Testis (tissue), 3 donors: ENCODE data around the gene PRR9. TPM values are rescaled to one million over a fixed set of nuclear protein-coding genes. Genes with fewer than 3 reads are reported as not detected.
A peak's percentile ranks its signal among the peaks of the same experiment; 100 is the strongest.

Experiments used
- DNase-seq: peaks from one replicate; pipeline ENCODE4 v3.0.0-alpha.2; 2019
- H3K27ac ChIP-seq, 2 donors: fragments of 200-600 bp; sonication (generic); one replicate each; pipeline ENCODE4 v1.5.1; 2019
- H3K27me3 ChIP-seq: fragments of 200-600 bp; sonication (generic); one replicate; pipeline ENCODE4 v1.5.1; 2019
- H3K36me3 ChIP-seq: fragments of 200-600 bp; sonication (generic); one replicate; pipeline ENCODE4 v1.5.1; 2017; ENCODE audit warnings: low read depth; ENCODE audit errors: missing control alignments
- H3K4me1 ChIP-seq: fragments of 200-600 bp; sonication (generic); one replicate; pipeline ENCODE4 v1.5.1; 2019
- H3K4me3 ChIP-seq, 2 donors: fragments of 200-600 bp; sonication (generic); one replicate each; pipeline ENCODE4 v1.5.1; 2017 to 2019
- H3K9me3 ChIP-seq: fragments of 200-600 bp; sonication (generic); one replicate; pipeline ENCODE4 v1.5.1; 2017
- CTCF ChIP-seq, 3 experiments: fragments of 450-650 bp in 2 of 3; fragments of 200-600 bp in 1 of 3; sonication (generic) in 1 of 3; IDR thresholded peaks; one replicate each; pipeline ENCODE4 v1.5.1; 2016 to 2019; ENCODE audit warnings: antibody characterized with exemption in 3 of 3, mild to moderate bottlenecking in 2 of 3, moderate library complexity in 1 of 3
- POLR2A ChIP-seq: fragments of 450-650 bp; IDR thresholded peaks from one replicate; pipeline ENCODE4 v1.6.1; 2017; ENCODE audit warnings: antibody characterized with exemption, mild to moderate bottlenecking, moderate library complexity
- WGBS, 2 donors: methylation state at CpG; one replicate each; pipeline ENCODE4 v1.1.5; 2018; 5-methylcytosine and 5-hydroxymethylcytosine counted together
- intact Hi-C: fragments of 100-400 bp; cut with DNase I; formaldehyde crosslinking; loops from one replicate; pipeline ENCODE4 v1.15.1; 2023; ENCODE audit warnings: low total_unique reads
- polyA plus RNA-seq: library from polyadenylated mRNA; stranded (reverse); fragments of 350-450 nt; fragmentation: Illumina TruSeq; extraction: RNeasy Lipid Tissue Mini Kit (QIAGEN cat#74804); gene quantifications from one replicate; pipeline ENCODE4 v1.2.3, GENCODE V29; 2014; ENCODE audit warnings: low read depth, low replicate concordance; ENCODE audit not compliant: insufficient read depth
- total RNA-seq, 2 donors: library from RNA; depleted of rRNA; stranded (reverse); fragments of >200 nt; gene quantifications; one replicate each; pipeline ENCODE4 v1.2.3, GENCODE V29; 2016

The PRR9 gene
- total and polyA plus RNA-seq, 3 donors from 2014 or later, result 0.31 to 3.5 (median 2.8) TPM

GRCh38 chr1:153251562-153251961 is 34.2 kb downstream of the PRR9 start:
- H3K27ac ChIP-seq, result no peak overlapping the region
- H3K36me3 ChIP-seq, result no peaks in the 10 kb centered on the region
- H3K4me1 ChIP-seq, result no peaks in the 10 kb centered on the region
- H3K9me3 ChIP-seq, result no peaks in the 10 kb centered on the region
- WGBS, 2 donors, result 74 to 80% methylated on average over 3 of the region's 3 CpGs
- intact Hi-C loops, result no loop called here
- H3K27me3 ChIP-seq, result no peaks in the 10 kb centered on the region
- no peak overlapping the region for H3K4me3 ChIP-seq
- TF ChIP-seq POLR2A (no peak), CTCF (IDR thresholded peaks at IDR 0.05) (no peak)
- no peak for DNase-seq

GRCh38 chr1:153251988-153252387 is 34.6 kb downstream of the PRR9 start:
- intact Hi-C loops, result no loop called here
- WGBS, 2 donors, result 85 to 91% methylated on average over 4 of the region's 4 CpGs
- no peaks in the 10 kb centered on the region for H3K36me3 ChIP-seq
- H3K9me3 ChIP-seq, result no peaks in the 10 kb centered on the region
- H3K27me3 ChIP-seq, result no peaks in the 10 kb centered on the region
- TF ChIP-seq POLR2A, result no peak
- TF ChIP-seq CTCF (IDR thresholded peaks at IDR 0.05), result no peak
- H3K4me1 ChIP-seq, result no peaks in the 10 kb centered on the region
- no peak overlapping the region for H3K4me3 ChIP-seq
- no peak for DNase-seq
- no peak overlapping the region for H3K27ac ChIP-seq

- WGBS, 2 donors, result 57 to 98% methylated on average over 2 of the region's 2 CpGs
- TF ChIP-seq CTCF (IDR thresholded peaks at IDR 0.05) (no peak), POLR2A (no peak)
Observed at GRCh38 chr1:153253076-153253475, 35.7 kb downstream of the PRR9 start.

GRCh38 chr1:153253693-153254092 is 36.3 kb downstream of the PRR9 start:
- no peak for DNase-seq
- Histone ChIP-seq H3K4me1 (no peaks in the 10 kb centered on the region), H3K27me3 (no peaks in the 10 kb centered on the region), H3K9me3 (no peaks in the 10 kb centered on the region), H3K27ac (no peak overlapping the region), H3K4me3 (no peak overlapping the region), H3K36me3 (no peaks in the 10 kb centered on the region)
- intact Hi-C loops, result no loop called here
- WGBS, 2 donors, result 70 to 100% methylated on average over 1 of the region's 1 CpG
- no peak for TF ChIP-seq CTCF (IDR thresholded peaks at IDR 0.05)
- TF ChIP-seq POLR2A, result no peak

More at GRCh38 chr1:153253076-153253475, 35.7 kb downstream of the PRR9 start:
- Histone ChIP-seq H3K27me3 (no peaks in the 10 kb centered on the region), H3K9me3 (no peaks in the 10 kb centered on the region), H3K27ac (no peak overlapping the region), H3K4me3 (no peak overlapping the region), H3K36me3 (no peaks in the 10 kb centered on the region), H3K4me1 (no peaks in the 10 kb centered on the region)
- intact Hi-C loops, result no loop called here
- DNase-seq, result no peak

GRCh38 chr1:153259387-153259786 is 42.0 kb downstream of the PRR9 start, which contains the start of gene LORICRIN:
Gene LORICRIN, plus strand, starts transcription at chr1:153259687. Its CDS starts 1,263 bp downstream, at chr1:153260950.
- H3K4me3 ChIP-seq, result peak within 1 kb of the TSS in 1 of 2 donors; percentile 50
- no peaks in the 10 kb centered on the region for H3K27me3 ChIP-seq
- H3K9me3 ChIP-seq, result no peaks in the 10 kb centered on the region
- intact Hi-C loops, result no loop called here
- H3K27ac ChIP-seq, result no peak within 1 kb of the TSS
- WGBS, 2 donors, result 91% methylated on average over 3 of the region's 3 CpGs; no CpG with 5 or more reads in 1 of the 2 donors
- H3K36me3 ChIP-seq, result no peaks in the 10 kb centered on the region
- no peak for DNase-seq
- TF ChIP-seq CTCF (IDR thresholded peaks at IDR 0.05), result no peak
- TF ChIP-seq POLR2A, result no peak
- H3K4me1 ChIP-seq, result peaks cover 5% of the 10 kb centered on the region
